H9 (cell line): ENCODE data around the gene LUZP2. TPM values are rescaled to one million over a fixed set of nuclear protein-coding genes. Genes with fewer than 3 reads are reported as not detected.

ENCODE experiments used
- DNase-seq: peaks from one replicate; pipeline ENCODE4 v3.0.0-alpha.2; 2017
- H2AFZ ChIP-seq: one replicate; pipeline ENCODE4 v1.6.1; 2013; ENCODE audit warnings: mild to moderate bottlenecking, low read length, control low read depth, moderate library complexity
- H2AK5ac ChIP-seq: 2 replicates; pipeline ENCODE4 v1.6.1; 2013; ENCODE audit warnings: low read length, control low read depth, mixed read lengths; ENCODE audit not compliant: insufficient read length
- H2BK120ac ChIP-seq: one replicate; pipeline ENCODE4 v1.6.1; 2013; ENCODE audit warnings: low read depth, mild to moderate bottlenecking, low read length, control low read depth, inconsistent platforms; ENCODE audit not compliant: poor library complexity, severe bottlenecking
- H2BK12ac ChIP-seq: 2 replicates; pipeline ENCODE4 v1.6.1; 2013; ENCODE audit warnings: low read length, control low read depth, mixed read lengths, low read depth; ENCODE audit not compliant: insufficient read length
- H2BK15ac ChIP-seq: 2 replicates; pipeline ENCODE4 v1.6.1; 2013; ENCODE audit warnings: low read depth, low read length, control low read depth
- H2BK20ac ChIP-seq: one replicate; pipeline ENCODE4 v1.6.1; 2013; ENCODE audit warnings: low read depth, mild to moderate bottlenecking, low read length, control low read depth, inconsistent platforms; ENCODE audit not compliant: poor library complexity, severe bottlenecking
- H2BK5ac ChIP-seq: 2 replicates; pipeline ENCODE4 v1.6.1; 2013; ENCODE audit warnings: low read length, control low read depth, mixed read lengths; ENCODE audit not compliant: insufficient read length
- H3K14ac ChIP-seq: 2 replicates; pipeline ENCODE4 v1.6.1; 2013; ENCODE audit warnings: low read length, control low read depth; ENCODE audit not compliant: insufficient read depth
- H3K18ac ChIP-seq: 2 replicates; pipeline ENCODE4 v1.6.1; 2013; ENCODE audit warnings: low read depth, mild to moderate bottlenecking, mixed read lengths, low read length, control low read depth; ENCODE audit not compliant: insufficient read length
- H3K23ac ChIP-seq: 2 replicates; pipeline ENCODE4 v1.6.1; 2013; ENCODE audit warnings: low read length, control low read depth, mixed read lengths, low read depth; ENCODE audit not compliant: insufficient read length
- H3K23me2 ChIP-seq: 2 replicates; pipeline ENCODE4 v1.6.1; 2013; ENCODE audit warnings: low read depth, mild to moderate bottlenecking, mixed read lengths, low read length, control low read depth; ENCODE audit not compliant: insufficient read length, poor library complexity, severe bottlenecking
- H3K27ac ChIP-seq: 2 replicates; pipeline ENCODE4 v1.5.1; 2013; ENCODE audit warnings: low read length, control low read depth, mixed read lengths, low read depth; ENCODE audit not compliant: insufficient read length
- H3K27me3 ChIP-seq: 2 replicates; pipeline ENCODE4 v1.6.1; 2013; ENCODE audit warnings: low read length, control low read depth, inconsistent platforms; ENCODE audit not compliant: insufficient read depth
- H3K4ac ChIP-seq: 2 replicates; pipeline ENCODE4 v1.6.1; 2013; ENCODE audit warnings: low read depth, mild to moderate bottlenecking, control low read depth, inconsistent platforms, low read length, moderate library complexity
- H3K4me1 ChIP-seq: 2 replicates; pipeline ENCODE4 v1.6.1; 2013; ENCODE audit warnings: low read length, control low read depth, inconsistent platforms; ENCODE audit not compliant: insufficient read depth
- H3K4me2 ChIP-seq: 2 replicates; pipeline ENCODE4 v1.6.1; 2013; ENCODE audit warnings: low read length, control low read depth, mixed read lengths; ENCODE audit not compliant: insufficient read length, insufficient read depth
- H3K56ac ChIP-seq: 2 replicates; pipeline ENCODE4 v1.6.1; 2013; ENCODE audit warnings: low read depth, mild to moderate bottlenecking, mixed read lengths, low read length, control low read depth; ENCODE audit not compliant: insufficient read length
- H3K79me1 ChIP-seq: 2 replicates; pipeline ENCODE4 v1.6.1; 2013; ENCODE audit warnings: low read depth, mild to moderate bottlenecking, moderate library complexity, low read length, control low read depth, inconsistent platforms; ENCODE audit not compliant: insufficient read depth, poor library complexity, severe bottlenecking
- H3K79me2 ChIP-seq: 2 replicates; pipeline ENCODE4 v1.6.1; 2013; ENCODE audit warnings: low read length, control low read depth, inconsistent platforms; ENCODE audit not compliant: insufficient read depth
- H3K9ac ChIP-seq: 2 replicates; pipeline ENCODE4 v1.6.1; 2013; ENCODE audit warnings: low read length, control low read depth, mixed read lengths; ENCODE audit not compliant: insufficient read length; ENCODE audit errors: extremely low read depth
- H3K9me3 ChIP-seq: one replicate; pipeline ENCODE4 v1.6.1; 2013; ENCODE audit warnings: low read depth, low read length, inconsistent platforms; ENCODE audit not compliant: control insufficient read depth
- H3T11ph ChIP-seq: one replicate; pipeline ENCODE4 v1.6.1; 2013; ENCODE audit warnings: mild to moderate bottlenecking, low read length, control low read depth, inconsistent platforms
- H4K20me1 ChIP-seq: one replicate; pipeline ENCODE4 v1.6.1; 2013; ENCODE audit not compliant: control insufficient read depth, insufficient read length, insufficient read depth
- H4K5ac ChIP-seq: 2 replicates; pipeline ENCODE4 v1.6.1; 2013; ENCODE audit warnings: low read depth, mild to moderate bottlenecking, mixed read lengths, low read length, control low read depth; ENCODE audit not compliant: insufficient read length
- H4K8ac ChIP-seq: replicated peaks from 2 replicates; pipeline ENCODE4 v1.6.1; 2013; ENCODE audit warnings: low read length, control low read depth, mixed read lengths, low read depth; ENCODE audit not compliant: insufficient read length
- H4K91ac ChIP-seq: 2 replicates; pipeline ENCODE4 v1.6.1; 2013; ENCODE audit warnings: low read depth, mild to moderate bottlenecking, moderate library complexity, mixed read lengths, low read length, control low read depth; ENCODE audit not compliant: insufficient read length
- H3K27ac Mint-ChIP-seq, 3 experiments: 2 replicates in 2 of 3; 3 replicates in 1 of 3; pipeline ENCODE4 v1.8.0; 2020 to 2021; ENCODE audit warnings: mixed read lengths in 3 of 3, mild to moderate bottlenecking in 1 of 3, moderate library complexity in 1 of 3
- H3K27me3 Mint-ChIP-seq: 2 replicates; pipeline ENCODE4 v1.8.0; 2021; ENCODE audit warnings: low read depth, mild to moderate bottlenecking, moderate library complexity, mixed read lengths
- H3K36me3 Mint-ChIP-seq, 3 experiments: 2 replicates in 2 of 3; 3 replicates in 1 of 3; pipeline ENCODE4 v1.8.0; 2020 to 2021; ENCODE audit warnings: low read depth in 3 of 3, mixed read lengths in 3 of 3; ENCODE audit not compliant: insufficient read depth in 1 of 3
- H3K4me1 Mint-ChIP-seq, 2 experiments: 2 replicates each; pipeline ENCODE4 v1.8.0; 2020; ENCODE audit warnings: mixed read lengths in 2 of 2
- H3K4me3 Mint-ChIP-seq, 2 experiments: 2 replicates in 1 of 2; 3 replicates in 1 of 2; pipeline ENCODE4 v1.8.0; 2020 to 2021; ENCODE audit warnings: mild to moderate bottlenecking in 2 of 2, mixed read lengths in 2 of 2, moderate library complexity in 1 of 2
- H3K9me3 Mint-ChIP-seq, 2 experiments: 2 replicates in 1 of 2; 3 replicates in 1 of 2; pipeline ENCODE4 v1.8.0; 2020; ENCODE audit warnings: mild to moderate bottlenecking in 2 of 2, mixed read lengths in 2 of 2, moderate library complexity in 1 of 2
- WGBS: extraction: QIAGEN DNeasy Blood & Tissue Kit; methylation state at CpG from one replicate; pipeline ENCODE4 v1.1.7; 2013; ENCODE audit warnings: missing lambda C conversion rate, low lambda C conversion rate, mixed read lengths; ENCODE audit not compliant: insufficient read length; ENCODE audit errors: extremely low coverage; 5-methylcytosine and 5-hydroxymethylcytosine counted together
- total RNA-seq: library from RNA; stranded (reverse); gene quantifications from 2 replicates; pipeline ENCODE4 v1.2.1, GENCODE V29; 2021
- TF ChIP-seq, protein P1 (sequence below): fragments of 200-600 bp; sonication (generic); conservative IDR thresholded peaks from 3 replicates; pipeline ENCODE4 v1.8.0; 2021; ENCODE audit warnings: antibody characterized with exemption, mild to moderate bottlenecking

Gene LUZP2
- total RNA-seq, 1 experiment from 2014 or later = 25.4 TPM

DNA sequence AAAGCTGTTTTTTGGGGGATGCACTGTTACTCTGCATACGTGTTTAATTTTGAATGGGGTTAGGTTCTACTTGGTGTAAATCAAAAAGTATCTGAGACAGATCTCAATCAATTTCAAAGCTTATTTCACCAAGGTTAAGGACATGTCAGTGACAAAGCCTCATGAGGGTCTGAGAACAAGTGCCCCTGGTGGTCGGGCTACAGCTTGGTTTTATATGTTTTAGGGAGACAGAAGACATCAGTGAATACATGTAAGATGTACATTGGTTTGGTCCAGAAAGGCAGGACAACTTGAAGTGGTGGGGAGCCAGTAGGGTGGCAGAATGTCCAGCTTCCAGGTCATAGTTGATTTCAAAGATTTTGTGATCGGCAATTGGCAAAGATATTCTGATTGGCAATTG, 262.9 kb downstream of the LUZP2 start:
- H3K56ac ChIP-seq = no peak overlapping the region
- H2AK5ac ChIP-seq = no peak overlapping the region
- TF ChIP-seq, protein P1, sequence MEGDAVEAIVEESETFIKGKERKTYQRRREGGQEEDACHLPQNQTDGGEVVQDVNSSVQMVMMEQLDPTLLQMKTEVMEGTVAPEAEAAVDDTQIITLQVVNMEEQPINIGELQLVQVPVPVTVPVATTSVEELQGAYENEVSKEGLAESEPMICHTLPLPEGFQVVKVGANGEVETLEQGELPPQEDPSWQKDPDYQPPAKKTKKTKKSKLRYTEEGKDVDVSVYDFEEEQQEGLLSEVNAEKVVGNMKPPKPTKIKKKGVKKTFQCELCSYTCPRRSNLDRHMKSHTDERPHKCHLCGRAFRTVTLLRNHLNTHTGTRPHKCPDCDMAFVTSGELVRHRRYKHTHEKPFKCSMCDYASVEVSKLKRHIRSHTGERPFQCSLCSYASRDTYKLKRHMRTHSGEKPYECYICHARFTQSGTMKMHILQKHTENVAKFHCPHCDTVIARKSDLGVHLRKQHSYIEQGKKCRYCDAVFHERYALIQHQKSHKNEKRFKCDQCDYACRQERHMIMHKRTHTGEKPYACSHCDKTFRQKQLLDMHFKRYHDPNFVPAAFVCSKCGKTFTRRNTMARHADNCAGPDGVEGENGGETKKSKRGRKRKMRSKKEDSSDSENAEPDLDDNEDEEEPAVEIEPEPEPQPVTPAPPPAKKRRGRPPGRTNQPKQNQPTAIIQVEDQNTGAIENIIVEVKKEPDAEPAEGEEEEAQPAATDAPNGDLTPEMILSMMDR = peak; percentile 45
- no peak overlapping the region for H3K23ac ChIP-seq
- H4K8ac ChIP-seq = no peak overlapping the region
- peaks cover 2% of the 10 kb centered on the region; the same call in 1 of the 2 replicates for H3K4me1 ChIP-seq
- H3K79me2 ChIP-seq = no peaks in the 10 kb centered on the region
- no peak overlapping the region for H3T11ph ChIP-seq
- H3K4ac ChIP-seq = no peak overlapping the region
- Mint-ChIP-seq H3K27me3 (no peaks in the 10 kb centered on the region), H3K4me1 (peaks cover 30 to 34% of the 10 kb centered on the region in 2 experiments), H3K27ac (peak overlapping the region in 1 of 3 experiments; percentile 19; a peak in 3 of 7 replicates), H3K9me3 (peaks cover 0 to 4% of the 10 kb centered on the region in 2 experiments; a peak in 2 of 5 replicates), H3K36me3 (peaks cover 0 to 5% (median 0%) of the 10 kb centered on the region in 3 experiments; a peak in 3 of 7 replicates), H3K4me3 (no peak overlapping the region)
- H4K91ac ChIP-seq = no peak overlapping the region
- no peak overlapping the region for H3K14ac ChIP-seq
- no peaks in the 10 kb centered on the region for H3K9me3 ChIP-seq
- no peaks in the 10 kb centered on the region; the same call in 1 of the 2 replicates for H3K27me3 ChIP-seq
- no CpG with 5 or more reads among the region's 3 CpGs for WGBS
- no peak overlapping the region for H3K9ac ChIP-seq
- no peak overlapping the region for H3K27ac ChIP-seq
- H2BK5ac ChIP-seq = no peak overlapping the region
- DNase-seq = no peak
- no peak overlapping the region for H2BK12ac ChIP-seq
- no peaks in the 10 kb centered on the region for H3K23me2 ChIP-seq
- no peak overlapping the region for H3K4me2 ChIP-seq
- no peak overlapping the region for H2AFZ ChIP-seq
- H2BK120ac ChIP-seq = no peak overlapping the region
- no peaks in the 10 kb centered on the region for H4K20me1 ChIP-seq
- no peak overlapping the region for H2BK15ac ChIP-seq
- H4K5ac ChIP-seq = no peak overlapping the region
- no peak overlapping the region for H3K18ac ChIP-seq
- H2BK20ac ChIP-seq = no peak overlapping the region
- no peaks in the 10 kb centered on the region for H3K79me1 ChIP-seq
